ENCODE results near the gene DDIAS. TPM values are rescaled to one million over a fixed set of nuclear protein-coding genes. Genes with fewer than 3 reads are reported as not detected.

Gene DDIAS
- total and polyA plus RNA-seq, 10 of the 15 experiments (the other 5 are each of a cell fraction or from before 2014, with no cell fraction given): 6.9 to 27.8 (median 12.9) TPM

GRCh38 chr11:82896183-82896582, 5.4 kb upstream of the DDIAS start (continued):
- TF ChIP-seq E2F8 (IDR thresholded peaks at IDR 0.05; ENCODE audit: low read depth, partially characterized antibody) (no peak), WRNIP1 (IDR thresholded peaks at IDR 0.05; ENCODE audit: borderline replicate concordance, low read depth, low read length) (no peak), ZNF622 (IDR thresholded peaks at IDR 0.05) (no peak), CREM (IDR thresholded peaks at IDR 0.05; ENCODE audit: low read depth) (no peak)

GRCh38 chr11:82898241-82898640, 3.3 kb upstream of the DDIAS start:
- Histone ChIP-seq H3K4me3 (peak overlapping the region; percentile 47; the same call in 1 of the 2 replicates), H3K27ac (ENCODE audit: control insufficient read depth, insufficient read depth) (no peak overlapping the region), H3K36me3 (ENCODE audit: control insufficient read depth in 2 of 2, insufficient read depth in 2 of 2, low read length in 1 of 2) (no peaks in the 10 kb centered on the region), H3K9ac (ENCODE audit: control insufficient read depth, insufficient read depth, low read length) (no peak overlapping the region), H3K79me2 (ENCODE audit: control insufficient read depth, insufficient read depth, low read length) (peaks cover 26% of the 10 kb centered on the region), H3K4me1 (ENCODE audit: control insufficient read depth, insufficient read depth, low read length) (peaks cover 19% of the 10 kb centered on the region), H3K9me3 (replicated peaks; ENCODE audit: control insufficient read depth, insufficient read depth, low read length) (peaks cover 3% of the 10 kb centered on the region; the same call in 1 of the 3 replicates), H4K20me1 (ENCODE audit: control insufficient read depth, insufficient read depth) (no peaks in the 10 kb centered on the region), H3K27me3 (replicated peaks in 1 of 2; ENCODE audit: control insufficient read depth in 2 of 2, insufficient read depth in 2 of 2, low read length in 1 of 2) (no peaks in the 10 kb centered on the region), H3K4me2 (ENCODE audit: control insufficient read depth, insufficient read depth) (peak overlapping the region; percentile 93), H2AFZ (ENCODE audit: control insufficient read depth, low read depth, low read length) (no peak overlapping the region)
- no peak for FAIRE-seq
- POLR2A ChIA-PET: interaction anchor here (0.6 to 1.2 kb wide), 3 partner anchors 13 to 388 kb away, joined by 3 to 4 read pairs (median 3); partner anchors contain the start of gene CCDC90B
- in situ Hi-C loops (cut with MboI) (no loop called here), intact Hi-C loops (cut with micrococcal nuclease; ENCODE audit: unreplicated experiment) (no loop called here)
- ATAC-seq: no peak
- DNase-seq (ENCODE audit: low read depth, low spot score): no peak
- no TSS peak for BruUV-seq (replicated peaks)
- CTCF ChIA-PET: interaction anchor here (1.2 to 4.1 kb wide), 4 partner anchors 13 to 258 kb away, joined by 3 to 45 read pairs (median 4); partner anchors contain the start of gene PCF11
- WGBS (ENCODE audit: insufficient coverage, insufficient replicate concordance, low lambda C conversion rate, missing lambda C conversion rate): 0% methylated on average over 1 of the region's 1 CpG
- SMC1A ChIA-PET (ENCODE audit: uncharacterized antibody, unreplicated experiment): interaction anchor here (0.7 to 6.3 kb wide), 8 partner anchors 9 to 394 kb away, joined by 3 to 57 read pairs (median 4); no protein-coding TSS in a partner anchor
- TF ChIP-seq JUNB (IDR thresholded peaks at IDR 0.05) (no peak), SMAD5 (IDR thresholded peaks at IDR 0.05; ENCODE audit: low read depth) (no peak), PAX5 (IDR thresholded peaks at IDR 0.05; ENCODE audit: borderline replicate concordance, low read depth, low read length) (no peak), SPI1 (IDR thresholded peaks at IDR 0.05; ENCODE audit: borderline replicate concordance, insufficient read depth, low read depth, low read length) (peak; percentile 19; the same call in 1 of the 2 replicates)
- TF ChIP-seq, protein P1, sequence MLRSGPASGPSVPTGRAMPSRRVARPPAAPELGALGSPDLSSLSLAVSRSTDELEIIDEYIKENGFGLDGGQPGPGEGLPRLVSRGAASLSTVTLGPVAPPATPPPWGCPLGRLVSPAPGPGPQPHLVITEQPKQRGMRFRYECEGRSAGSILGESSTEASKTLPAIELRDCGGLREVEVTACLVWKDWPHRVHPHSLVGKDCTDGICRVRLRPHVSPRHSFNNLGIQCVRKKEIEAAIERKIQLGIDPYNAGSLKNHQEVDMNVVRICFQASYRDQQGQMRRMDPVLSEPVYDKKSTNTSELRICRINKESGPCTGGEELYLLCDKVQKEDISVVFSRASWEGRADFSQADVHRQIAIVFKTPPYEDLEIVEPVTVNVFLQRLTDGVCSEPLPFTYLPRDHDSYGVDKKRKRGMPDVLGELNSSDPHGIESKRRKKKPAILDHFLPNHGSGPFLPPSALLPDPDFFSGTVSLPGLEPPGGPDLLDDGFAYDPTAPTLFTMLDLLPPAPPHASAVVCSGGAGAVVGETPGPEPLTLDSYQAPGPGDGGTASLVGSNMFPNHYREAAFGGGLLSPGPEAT (IDR thresholded peaks at IDR 0.05; ENCODE audit: low read depth): 0 out of 2 replicates have a peak, but pooled peaks have one; percentile 19
- RAD21 ChIA-PET (ENCODE audit: unreplicated experiment): interaction anchor here (1.1 to 1.6 kb wide), 3 partner anchors 31 to 348 kb away, joined by 3 to 7 read pairs (median 3); no protein-coding TSS in a partner anchor
